GM21529 (cell line): ENCODE measurements around the gene DNLZ.

Source experiments
- ATAC-seq: cut with Tn5 transposase; IDR thresholded peaks from one replicate; pipeline ENCODE4 v1.9.1; 2021; ENCODE audit not compliant: unreplicated experiment

The DNLZ gene

DNA sequence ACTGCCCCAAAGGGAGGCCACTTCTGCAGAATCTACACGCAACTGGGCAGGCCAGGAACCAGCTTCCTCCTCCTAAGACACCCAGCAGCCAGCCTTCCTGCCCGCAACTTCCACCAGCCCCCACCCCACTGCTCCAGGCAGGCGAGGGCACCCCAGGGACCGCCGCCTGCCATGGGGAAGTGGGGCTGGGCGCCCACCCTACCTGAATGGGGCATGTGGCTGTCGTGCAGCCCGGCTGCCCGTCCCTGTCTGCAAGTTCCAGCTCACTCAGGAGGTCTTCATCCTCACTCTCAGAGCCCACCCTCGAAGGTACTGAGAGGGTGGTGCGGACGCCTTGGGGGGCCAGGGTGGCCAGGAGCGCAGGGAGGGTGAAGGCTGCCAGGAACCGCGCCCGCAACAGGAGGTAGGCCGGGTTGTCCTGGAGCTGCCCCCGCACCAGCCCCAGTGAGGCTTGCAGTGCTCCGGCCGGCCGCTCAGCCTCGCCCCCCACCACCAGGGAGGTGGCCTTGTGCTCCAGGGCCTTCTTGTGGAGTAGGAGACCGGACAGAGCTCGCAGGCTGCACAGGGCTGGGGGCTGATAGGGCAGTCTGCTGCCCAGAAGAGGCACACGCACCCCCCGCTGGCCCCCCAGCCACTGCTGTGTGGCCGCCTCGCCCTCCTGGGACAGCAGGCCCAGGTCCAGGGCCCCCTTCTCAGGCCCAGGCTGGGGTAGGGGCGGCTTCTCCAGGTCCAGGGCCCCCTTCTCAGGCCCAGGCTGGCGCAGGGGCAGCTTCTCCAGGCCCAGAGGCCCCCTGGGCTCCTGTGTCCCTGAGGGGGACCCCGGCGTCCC is 14.0 kb upstream of the DNLZ start:
- ATAC-seq, result no peak

DNA sequence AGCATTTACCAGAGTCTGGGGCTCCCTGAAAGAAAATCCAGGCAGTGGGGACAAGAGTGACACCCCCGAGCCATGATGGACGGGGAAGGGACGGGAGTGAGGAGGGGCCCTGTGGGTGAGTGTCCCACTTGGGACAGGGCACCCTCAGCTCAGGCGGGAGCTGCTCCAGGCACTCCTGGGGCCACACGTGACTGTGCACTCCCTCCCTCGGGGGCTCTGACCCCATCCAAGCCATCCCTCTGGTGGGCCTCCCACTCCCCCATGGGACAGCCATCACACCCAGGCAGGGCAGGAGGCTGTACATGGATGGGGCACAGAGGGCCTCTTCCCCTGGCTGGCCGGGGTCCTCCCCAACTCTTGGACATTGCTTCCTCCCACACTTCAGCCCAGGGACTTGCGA is 12.9 kb upstream of the DNLZ start:
- ATAC-seq, result no peak

DNA sequence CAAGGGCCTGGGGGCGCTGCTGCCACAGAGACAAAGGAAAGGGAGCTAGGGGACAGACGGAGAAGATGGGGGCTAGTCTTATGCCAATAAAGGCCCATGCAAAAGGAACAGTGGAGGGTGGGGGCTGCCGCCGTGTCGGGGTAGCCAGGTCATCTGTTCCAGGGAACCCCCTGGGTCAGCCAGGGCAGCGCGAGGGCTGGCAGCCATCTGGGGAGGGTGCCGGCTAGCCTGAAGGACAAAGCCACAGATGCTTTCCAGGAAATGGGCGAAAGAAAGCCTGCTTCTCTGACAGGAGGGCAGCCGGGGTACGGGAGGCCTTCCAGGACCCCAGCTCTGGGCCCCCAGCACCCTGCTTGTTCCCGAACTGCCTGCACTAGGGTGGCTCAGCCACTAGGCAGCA is 11.6 kb upstream of the DNLZ start:
- ATAC-seq, result no peak

DNA sequence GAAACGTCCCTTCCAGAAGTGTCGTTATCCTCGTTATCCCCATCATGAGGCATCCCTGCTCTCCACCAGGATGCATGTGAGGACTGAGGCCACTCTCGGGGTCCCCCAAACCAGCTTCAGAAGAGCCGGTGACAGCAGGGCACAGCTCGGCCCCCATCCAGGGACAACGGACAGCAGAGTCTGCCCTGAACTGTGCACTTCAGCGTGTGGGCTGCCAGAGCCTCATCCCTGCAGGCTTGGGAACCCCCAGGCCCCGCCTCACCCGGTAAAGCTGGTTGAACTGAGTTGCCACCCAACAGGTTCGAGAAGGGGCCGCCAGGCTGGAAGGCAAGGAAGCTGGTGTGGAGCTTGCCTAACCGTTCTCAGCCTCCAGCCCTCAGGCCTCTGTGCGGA is 10.6 kb upstream of the DNLZ start:
- ATAC-seq, result no peak

DNA sequence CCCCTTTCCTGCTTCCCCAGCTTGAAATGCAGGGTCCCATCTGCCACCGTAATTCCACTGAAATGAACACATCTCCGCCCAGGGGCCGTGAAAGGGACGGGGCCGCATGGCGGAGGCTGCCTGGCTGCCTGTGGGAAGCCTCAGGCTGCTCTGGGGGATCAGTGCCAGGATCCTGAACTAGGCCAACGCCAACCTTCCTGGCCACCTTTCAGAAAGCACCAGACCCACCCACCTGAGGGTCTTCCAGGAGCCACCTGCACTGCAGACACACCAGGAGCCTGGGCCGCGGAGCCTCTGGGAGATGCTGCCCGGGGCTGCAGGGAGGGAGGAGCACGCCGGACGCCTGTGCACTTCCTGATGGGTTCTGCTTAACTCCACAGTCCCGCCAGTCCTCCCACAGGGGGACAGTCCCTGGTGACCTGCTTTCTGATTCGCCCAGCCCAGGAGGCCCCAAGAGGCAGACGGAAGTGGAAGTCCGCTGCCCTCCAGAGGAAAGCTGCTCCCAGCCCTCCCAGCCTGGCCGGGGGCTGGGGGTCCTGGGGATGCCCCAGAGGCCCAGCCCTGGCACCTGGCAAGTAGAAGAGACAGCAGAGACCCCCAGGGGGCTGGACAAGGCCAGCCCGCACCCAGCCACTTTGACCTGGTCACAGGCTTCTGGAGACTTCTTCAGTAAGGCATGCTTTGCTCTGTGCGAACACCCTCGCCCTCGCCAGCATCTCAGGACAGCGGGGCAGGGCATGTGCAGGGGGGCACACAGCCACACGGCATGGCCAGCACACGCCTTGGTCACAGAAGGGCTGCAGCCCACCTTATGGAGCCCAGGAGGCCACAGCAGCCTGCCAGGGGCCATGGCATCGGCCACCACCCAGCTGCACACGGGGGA is 10.0 kb upstream of the DNLZ start, which contains the start of gene CARD9:
CARD9 (minus strand) TSS at position 370 of the 883 bp plus-strand sequence. CDS start 1,591 bp downstream, outside the sequence.
- no peak for ATAC-seq

DNA sequence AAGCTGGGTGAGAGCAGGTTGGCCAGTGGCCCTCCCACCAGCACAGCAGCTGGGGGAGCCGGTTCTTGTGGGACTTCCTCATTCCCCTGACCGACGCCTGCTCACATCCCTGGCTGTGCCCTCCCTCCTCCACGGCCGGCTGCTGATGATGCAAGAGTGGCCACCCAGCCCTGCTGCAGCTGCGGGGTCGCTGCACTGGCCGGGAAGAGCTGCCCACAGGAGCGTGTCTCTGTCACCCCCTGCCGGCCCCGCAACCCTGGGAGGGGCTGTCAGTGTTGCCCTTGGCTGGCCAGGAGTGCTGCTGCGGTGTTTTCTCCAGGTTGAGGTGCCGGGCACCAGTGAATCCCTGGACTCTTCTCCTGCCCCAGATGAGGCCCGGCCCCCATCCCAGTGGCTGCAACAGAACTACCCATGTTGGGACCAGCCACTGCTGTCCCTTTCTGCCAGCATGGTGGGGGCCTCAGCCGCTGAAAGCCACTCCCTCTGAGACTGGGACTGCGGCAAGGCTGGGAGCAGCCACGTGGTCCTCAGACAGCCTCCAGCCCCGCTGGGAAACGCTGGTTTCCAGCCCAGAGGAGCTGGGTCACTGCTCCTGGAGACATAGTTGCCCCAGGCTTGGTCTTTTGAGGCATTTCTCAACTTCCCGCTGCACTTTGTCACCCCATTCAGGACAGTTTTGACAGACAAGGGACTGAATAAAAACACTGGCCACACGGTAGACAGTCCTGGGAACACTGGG is 9.2 kb upstream of the DNLZ start:
- ATAC-seq, result no peak

DNA sequence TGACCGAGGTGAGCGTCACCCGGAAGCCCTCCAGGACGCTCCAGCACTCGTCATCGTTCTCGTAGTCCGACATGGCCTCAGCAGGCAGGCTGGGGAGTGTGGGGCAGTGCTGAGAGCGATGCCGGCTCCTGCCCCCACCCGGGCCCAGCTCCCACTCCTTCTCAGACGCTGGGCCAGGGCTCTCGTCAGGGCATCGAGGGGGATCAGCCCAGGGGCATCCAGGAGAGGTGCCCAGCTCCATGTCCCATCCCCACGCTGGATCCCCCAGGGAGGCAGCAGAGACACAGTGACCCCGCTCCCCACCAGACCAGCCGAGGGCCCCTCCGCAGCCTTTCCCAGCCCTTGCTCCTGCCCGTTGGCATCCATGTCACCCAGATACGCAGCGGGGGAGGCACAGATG is 8.5 kb upstream of the DNLZ start:
- ATAC-seq, result no peak

DNA sequence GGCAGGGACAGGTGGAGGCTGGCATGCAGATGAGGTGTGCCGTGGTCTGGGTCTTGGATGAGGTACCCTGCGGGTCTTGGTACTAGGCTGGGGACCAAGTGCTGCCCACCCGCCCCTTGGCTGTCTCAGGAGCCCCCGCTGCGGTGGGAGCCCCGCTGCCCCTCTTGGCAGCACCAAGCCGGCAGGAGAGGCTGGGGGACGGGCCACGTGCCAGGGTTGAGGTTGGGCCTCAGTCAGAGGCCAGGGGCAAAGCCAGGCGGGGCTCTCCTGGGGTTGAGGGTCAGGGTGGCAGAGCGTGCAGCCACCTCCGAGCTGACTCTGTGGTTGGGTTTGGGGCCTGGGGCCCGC is 8.0 kb upstream of the DNLZ start:
- ATAC-seq, result no peak

DNA sequence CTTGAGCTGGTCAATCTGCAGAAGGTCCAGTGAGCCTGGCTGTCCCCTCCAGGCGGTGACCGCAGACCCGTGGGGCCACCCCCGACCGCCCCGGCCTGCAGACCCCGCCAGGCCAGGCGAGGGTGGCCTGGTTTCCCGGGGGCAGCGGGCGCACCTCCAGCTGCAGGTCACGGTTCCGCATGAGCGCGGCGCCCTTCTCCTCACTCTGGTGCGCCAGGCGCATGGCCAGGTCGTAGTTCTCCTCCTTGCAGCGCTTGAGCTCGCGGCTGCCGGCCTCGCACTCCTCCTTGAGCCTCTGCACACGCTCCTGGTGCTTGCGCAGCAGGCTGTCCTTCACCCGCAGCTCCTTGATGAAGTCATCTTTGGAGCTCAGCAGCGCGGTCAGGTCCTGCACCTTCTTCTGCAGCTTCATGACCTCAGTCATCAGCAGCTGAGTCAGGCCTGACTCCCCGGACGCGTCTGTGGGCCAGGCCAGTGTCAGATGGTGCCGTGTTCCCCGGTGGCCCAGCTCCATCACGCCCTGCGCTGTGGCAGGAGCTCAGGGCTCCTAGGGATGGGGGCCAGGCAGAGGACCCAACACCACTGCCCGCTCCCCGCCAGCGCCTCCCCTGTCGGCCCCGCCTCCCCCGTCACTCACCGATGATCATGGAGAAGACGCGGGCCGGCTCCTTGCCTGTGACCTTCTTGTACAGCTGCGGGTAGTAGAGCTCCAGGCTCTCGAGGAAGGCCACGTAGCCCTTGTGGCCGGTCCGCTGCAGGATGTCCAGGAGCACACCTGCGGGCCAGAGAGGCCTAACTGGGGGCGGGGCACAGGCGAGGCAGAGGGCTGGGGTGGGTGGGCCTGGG is 7.4 kb upstream of the DNLZ start:
- no peak for ATAC-seq

DNA sequence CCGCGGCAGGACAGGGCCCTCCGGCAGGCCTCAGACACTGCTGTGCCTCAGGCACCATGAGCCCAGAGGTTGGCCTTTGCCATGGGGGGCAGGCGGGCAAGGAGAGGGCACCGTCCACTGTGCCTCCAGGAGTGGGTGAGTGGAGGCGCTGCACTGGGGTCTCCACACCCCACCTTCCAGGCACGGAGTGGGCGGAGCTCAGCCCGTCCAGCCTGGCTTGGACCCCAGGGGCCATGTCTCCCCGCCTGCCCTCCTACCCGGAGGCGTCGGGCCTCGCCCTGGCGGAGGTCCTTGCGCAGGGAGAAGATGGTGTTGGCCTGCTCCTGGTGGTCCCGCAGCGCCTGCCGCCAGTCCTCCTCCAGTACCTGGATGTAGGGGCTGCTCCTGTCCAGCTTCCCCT is 6.5 kb upstream of the DNLZ start:
- no peak for ATAC-seq

DNA sequence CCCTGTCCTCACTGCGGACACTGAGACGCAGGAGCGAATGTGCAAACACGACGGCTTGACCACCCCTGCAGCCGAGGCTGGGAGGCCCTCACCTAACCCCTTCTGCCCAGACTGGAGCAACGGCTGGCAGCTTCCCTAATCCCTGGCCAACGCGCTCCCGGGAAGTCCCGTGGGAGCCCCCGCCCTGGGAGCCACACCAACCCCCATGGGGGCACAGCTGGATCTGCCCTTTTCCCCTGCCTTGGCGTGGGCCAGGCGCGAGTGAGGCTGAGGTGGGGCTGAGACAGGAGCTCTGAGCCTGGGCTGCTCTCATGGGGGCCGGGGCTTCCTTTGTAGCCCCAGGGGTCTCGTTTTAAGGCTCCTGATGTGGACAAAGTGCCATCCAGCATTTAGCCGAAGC is 4.6 kb upstream of the DNLZ start:
- no peak for ATAC-seq

DNA sequence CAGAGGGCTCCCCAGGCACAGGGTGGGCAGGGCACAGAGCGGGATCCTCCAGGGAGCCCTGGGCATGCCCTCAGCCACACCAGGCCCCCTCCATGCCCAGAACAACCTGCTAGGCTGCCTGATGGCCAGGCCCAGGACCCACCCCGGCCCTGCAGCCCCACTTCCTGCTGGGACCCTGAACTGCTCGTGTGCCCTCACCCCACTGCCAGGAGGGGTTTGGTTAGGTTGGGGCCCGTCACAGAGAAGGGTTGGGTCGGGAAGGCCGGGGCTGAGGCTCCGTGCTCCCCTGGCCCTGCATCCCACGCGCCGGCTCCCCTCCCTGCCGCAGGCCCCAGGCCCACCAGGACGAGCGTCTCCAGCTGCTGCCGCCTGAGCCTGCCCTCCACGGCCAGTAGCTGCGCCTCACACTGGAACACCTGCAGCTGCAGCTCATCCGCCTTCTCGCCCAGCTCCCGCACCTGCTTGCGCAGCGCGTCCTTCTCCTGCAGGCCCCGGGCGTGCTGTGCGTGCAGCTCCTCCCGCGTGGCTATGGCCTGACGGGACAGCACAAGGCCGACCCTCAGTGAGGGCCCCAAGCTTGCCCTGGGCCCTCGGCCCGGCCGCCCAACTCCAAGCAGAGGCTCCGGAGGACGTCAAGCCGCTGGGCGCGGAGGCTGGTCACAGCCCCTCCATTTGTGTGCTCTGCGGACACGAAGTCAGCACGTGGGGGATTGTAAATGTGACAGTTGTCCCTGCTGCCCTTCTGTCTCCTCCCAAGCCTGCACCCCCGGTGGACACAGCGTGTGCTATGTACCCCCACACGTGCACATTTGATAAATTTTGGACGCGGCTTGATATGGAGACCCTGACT is 4.0 kb upstream of the DNLZ start:
- ATAC-seq, result no peak

DNA sequence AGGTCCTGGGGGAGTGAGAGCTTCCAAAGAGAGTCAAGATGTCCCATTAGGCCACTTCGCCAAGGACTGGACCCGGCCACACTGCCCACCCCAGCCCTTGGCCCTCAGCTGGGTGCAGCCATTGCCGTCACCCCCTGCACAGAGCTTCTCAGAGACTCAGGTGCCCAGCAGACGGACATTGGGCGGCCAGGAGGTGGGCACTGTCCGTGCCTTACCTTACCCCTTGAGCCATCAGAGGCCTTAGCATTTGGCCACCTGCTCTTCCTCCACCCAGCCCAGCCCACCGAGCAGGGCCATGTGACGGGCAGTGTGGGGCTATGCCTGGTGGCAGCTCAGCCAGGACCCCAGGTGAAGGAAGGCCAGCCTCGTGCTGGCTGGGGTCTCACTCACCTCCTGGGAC is 3.3 kb upstream of the DNLZ start:
- no peak for ATAC-seq

DNA sequence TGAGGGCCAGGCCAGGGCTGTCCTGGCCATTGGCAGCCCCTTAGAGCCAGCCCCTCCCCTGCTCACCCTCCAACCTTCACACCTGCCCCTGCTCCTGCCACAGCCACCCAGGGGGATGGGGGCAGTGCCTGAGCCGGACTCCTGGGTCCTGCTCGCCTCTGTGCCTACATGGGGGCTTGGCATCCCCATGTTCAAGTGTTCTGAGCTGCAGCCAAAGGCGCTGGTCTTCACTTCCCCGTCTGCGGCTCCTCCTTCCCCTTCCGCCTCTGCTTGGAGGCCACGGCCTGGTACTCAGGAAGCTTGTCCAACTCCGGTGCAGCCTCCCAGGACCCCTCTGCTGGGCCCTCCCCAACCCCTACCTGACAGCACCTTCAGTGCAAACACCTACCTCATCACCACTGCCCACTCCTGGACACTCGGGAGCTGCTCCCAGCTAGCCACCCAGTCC is 2.3 kb upstream of the DNLZ start:
- ATAC-seq, result no peak

DNA sequence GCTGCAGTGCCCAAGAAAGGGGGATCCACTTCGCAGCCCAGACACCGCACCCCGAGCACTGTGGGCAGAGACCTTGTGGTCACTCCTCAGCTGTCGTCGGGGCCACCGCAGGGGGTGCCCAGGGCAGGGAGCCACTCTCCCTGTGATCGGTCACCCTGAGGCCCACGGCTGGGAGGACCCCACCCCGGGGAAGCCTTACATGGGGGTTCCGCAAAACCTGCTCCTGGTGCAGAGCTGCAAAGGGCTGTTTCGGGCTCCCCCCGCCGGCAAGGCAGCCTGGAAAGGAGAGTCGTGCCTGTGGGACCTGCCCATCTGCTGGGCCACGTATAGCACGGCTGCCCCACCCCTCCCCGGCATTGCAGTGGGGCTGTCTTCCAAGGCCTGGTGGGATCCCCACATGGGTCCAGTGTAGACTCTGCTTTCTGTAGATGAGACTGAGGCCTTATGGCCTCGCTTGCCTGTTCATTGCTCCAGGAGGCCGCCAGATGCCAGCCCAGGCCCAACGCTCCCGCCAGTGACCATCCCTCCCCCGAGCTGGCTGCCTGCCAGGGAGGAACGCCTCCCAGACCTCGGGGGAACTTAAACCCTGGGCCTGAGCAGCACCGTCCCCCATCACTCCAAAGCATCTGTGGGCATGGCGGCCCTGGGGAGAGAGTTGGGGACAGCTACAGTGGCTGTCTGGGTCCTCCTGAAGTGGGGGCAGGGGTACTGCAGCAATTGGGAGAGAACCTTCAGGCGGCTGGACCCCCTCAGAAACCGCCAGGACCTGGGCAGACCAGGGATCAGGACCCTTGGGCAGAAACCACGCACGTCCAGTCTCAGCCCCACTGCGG is 1.6 kb upstream of the DNLZ start:
- ATAC-seq, result no peak

DNA sequence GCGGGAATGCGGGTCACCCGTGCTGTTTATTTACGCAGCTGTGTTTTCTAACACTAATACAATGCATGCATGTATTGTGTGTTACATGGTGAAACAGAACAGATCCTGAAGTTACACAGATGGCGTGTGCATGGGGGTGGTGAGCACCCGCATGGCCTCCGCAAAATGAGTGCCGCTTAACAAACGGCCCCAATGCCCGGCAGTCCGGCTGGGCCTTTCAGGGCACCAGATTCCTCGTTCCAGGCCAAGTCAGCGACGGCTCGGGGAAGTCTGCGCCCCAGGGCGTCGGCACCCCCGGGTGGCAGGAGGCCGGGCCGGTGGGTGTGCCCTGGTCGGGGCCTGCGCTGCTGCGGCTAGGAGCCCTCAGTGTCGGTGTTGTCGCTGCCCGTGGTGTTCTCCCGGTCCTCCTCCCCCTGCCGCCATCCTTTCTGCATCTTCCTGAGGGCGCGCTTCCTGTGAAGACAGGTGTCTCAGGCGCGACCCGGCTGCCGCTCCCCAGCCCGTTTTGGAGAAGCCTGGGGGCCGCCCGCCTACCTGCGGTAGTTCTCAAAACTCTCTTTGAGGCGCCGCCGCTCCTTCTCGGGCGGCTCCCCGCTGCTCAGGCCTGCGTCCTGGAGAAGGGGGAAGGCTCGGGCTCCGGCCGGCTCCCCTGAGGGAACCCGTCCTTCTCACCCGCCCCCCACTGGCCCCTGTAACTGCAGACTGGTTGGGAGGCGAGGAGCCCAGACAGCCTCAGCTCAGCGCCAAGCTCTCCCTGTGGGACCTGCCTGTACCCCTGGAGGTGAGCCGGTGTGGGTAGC is 605 bp upstream of the DNLZ start:
- ATAC-seq, result no peak

DNA sequence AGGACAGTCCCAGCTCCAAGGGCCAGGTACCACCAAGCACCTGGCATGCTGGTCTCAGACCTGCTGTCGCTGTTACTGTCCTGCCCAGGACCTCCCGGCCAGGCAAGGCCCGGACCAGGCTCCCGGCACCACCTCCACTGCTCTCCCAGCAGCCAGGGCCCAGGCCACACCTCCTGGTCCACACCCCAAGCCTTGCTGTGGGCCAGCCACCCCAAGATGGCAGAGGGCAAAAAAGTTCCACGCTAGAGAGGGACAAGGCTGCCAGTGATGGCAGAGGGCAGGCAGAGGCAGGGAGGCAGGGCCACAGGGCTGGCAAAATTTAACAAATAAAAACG is 1.1 kb downstream of the DNLZ start:
- ATAC-seq, result no peak
